Naive B cell (primary cell): ENCODE results near the gene ADAP2. TPM values are rescaled to one million over a fixed set of nuclear protein-coding genes. Genes with fewer than 3 reads are reported as not detected.
"Not testable (repeated sequence)": the region's sequence is repeated elsewhere in the genome, so short reads cannot be mapped to it uniquely, and the experiment has no call there.

Experiments
- ATAC-seq, 2 donors: fragments of 150-1000 bp; cut with Tn5 transposase; 2 replicates each; pipeline ENCODE4 v1.10.0; 2021; ENCODE audit warnings: low read depth in 2 of 2, mild to moderate bottlenecking in 2 of 2, moderate library complexity in 2 of 2
- DNase-seq: peaks from one replicate; pipeline ENCODE4 v3.0.0; 2022
- H3K27ac Mint-ChIP-seq, 6 donors: one replicate each; pipeline ENCODE4 v1.8.0; 2020 to 2022; ENCODE audit warnings: mild to moderate bottlenecking in 6 of 6, mixed read lengths in 6 of 6, moderate library complexity in 5 of 6, inconsistent platforms in 2 of 6
- H3K27me3 Mint-ChIP-seq, 3 donors: one replicate each; pipeline ENCODE4 v1.8.0; 2021 to 2022; ENCODE audit warnings: mixed read lengths in 3 of 3, mild to moderate bottlenecking in 1 of 3
- H3K36me3 Mint-ChIP-seq, 2 donors: one replicate each; pipeline ENCODE4 v1.8.0; 2020 to 2022; ENCODE audit warnings: mixed read lengths in 2 of 2, inconsistent platforms in 1 of 2, mild to moderate bottlenecking in 1 of 2
- H3K4me1 Mint-ChIP-seq, 3 donors: one replicate each; pipeline ENCODE4 v1.8.0; 2020 to 2022; ENCODE audit warnings: mixed read lengths in 3 of 3, inconsistent platforms in 1 of 3, mild to moderate bottlenecking in 1 of 3, moderate library complexity in 1 of 3
- H3K4me3 Mint-ChIP-seq, 8 donors: one replicate each; pipeline ENCODE4 v1.8.0; 2020 to 2022; ENCODE audit warnings: mild to moderate bottlenecking in 8 of 8, mixed read lengths in 8 of 8, moderate library complexity in 8 of 8, inconsistent platforms in 2 of 8
- H3K9me3 Mint-ChIP-seq, 7 donors: one replicate each; pipeline ENCODE4 v1.8.0; 2020 to 2022; ENCODE audit warnings: mixed read lengths in 7 of 7, mild to moderate bottlenecking in 5 of 7, inconsistent platforms in 2 of 7, moderate library complexity in 1 of 7
- polyA plus RNA-seq, 6 donors: library from polyadenylated mRNA; unstranded; fragments of 300-500 nt; fragmentation: Illumina TruSeq; gene quantifications; one replicate each; pipeline ENCODE4 v1.2.3, GENCODE V29; 2021; ENCODE audit warnings: low read depth in 6 of 6

The ADAP2 gene
- polyA plus RNA-seq, 6 donors from 2014 or later = 3.1 to 8.2 (median 5.4) TPM

DNA sequence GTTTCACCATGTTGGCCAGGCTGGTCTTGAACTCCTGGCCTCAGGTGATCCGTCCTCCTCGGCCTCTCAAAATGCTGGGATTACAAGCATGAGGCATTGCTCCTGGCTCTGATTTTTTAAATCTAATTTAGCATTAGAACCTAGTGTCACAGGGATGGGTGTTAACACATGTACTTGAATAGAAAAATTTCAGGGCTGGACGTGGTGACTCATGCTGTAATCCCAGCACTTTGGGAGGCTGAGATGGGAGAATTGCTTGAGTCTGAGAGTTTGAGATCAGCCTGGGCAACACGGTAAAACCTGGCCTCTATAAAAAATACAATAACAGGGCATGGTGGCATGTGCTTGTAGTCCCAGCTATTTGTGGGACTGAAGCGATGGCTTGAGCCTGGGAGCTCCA, 43.1 kb downstream of the ADAP2 start:
- H3K4me1 Mint-ChIP-seq = peaks cover 30 to 55% (median 50%) of the 10 kb centered on the region in 3 donors

DNA sequence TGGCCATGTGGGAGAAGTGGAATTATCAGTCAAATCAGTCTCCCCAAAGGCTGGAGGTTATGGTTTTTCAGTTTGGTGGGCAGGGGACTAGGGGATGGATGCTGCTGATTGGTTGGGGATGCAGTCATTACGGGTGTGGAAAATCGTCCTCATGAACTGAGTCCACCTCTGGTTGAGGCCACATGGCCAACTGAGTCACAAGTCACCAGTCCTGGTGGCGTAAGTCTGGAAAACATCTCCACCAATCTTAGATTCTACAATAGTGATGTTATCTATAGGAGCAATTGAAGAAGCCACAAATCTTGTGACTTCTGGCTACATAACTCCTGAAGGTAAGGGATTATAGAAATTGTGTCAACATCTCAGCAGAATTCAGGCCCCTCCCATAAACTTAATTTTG, 43.9 kb downstream of the ADAP2 start:
- H3K4me1 Mint-ChIP-seq = peaks cover 34 to 61% (median 52%) of the 10 kb centered on the region in 3 donors
- H3K27me3 Mint-ChIP-seq = no peaks in the 10 kb centered on the region
- DNase-seq = no peak
- no peak for ATAC-seq
- peak overlapping the region in 2 of 6 donors; percentile 43 to 60 for H3K27ac Mint-ChIP-seq
- H3K9me3 Mint-ChIP-seq = no peaks in the 10 kb centered on the region
- peak overlapping the region in 1 of 8 donors; percentile 54 for H3K4me3 Mint-ChIP-seq
- H3K36me3 Mint-ChIP-seq = no peaks in the 10 kb centered on the region

More for the DNA sequence above, 43.1 kb downstream of the ADAP2 start:
- ATAC-seq = no peak
- Mint-ChIP-seq H3K27me3 (no peaks in the 10 kb centered on the region), H3K36me3 (no peaks in the 10 kb centered on the region), H3K4me3 (no peak overlapping the region), H3K9me3 (no peaks in the 10 kb centered on the region), H3K27ac (no peak overlapping the region)
- DNase-seq = no peak

DNA sequence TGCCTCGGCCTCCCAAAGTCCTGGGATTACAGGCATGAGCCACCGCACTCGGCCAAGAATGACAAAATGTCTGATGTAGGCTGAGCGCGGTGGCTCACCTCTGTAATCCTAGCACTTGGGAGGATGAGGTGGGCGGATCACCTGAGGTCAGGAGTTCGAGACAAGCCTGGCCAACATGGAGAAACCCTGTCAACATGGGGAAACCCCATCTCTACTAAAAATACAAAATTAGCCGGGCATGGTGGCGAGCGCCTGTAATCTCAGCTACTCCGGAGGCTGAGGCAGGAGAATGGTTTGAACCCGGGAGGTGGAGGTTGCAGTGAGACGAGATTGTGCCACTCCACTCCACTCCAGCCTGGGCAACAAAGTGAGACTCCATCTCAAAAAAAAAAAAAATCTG, 46.2 kb downstream of the ADAP2 start:
- H3K27me3 Mint-ChIP-seq, H3K36me3 Mint-ChIP-seq, DNase-seq, ATAC-seq, H3K9me3 Mint-ChIP-seq: not testable (repeated sequence)
- Mint-ChIP-seq H3K27ac (peak overlapping the region in 3 of 6 donors; percentile 6 to 99 (median 97)), H3K4me3 (peak overlapping the region; percentile 95 to 100 (median 98)), H3K4me1 (peaks cover 33 to 58% (median 46%) of the 10 kb centered on the region in 3 donors)

DNA sequence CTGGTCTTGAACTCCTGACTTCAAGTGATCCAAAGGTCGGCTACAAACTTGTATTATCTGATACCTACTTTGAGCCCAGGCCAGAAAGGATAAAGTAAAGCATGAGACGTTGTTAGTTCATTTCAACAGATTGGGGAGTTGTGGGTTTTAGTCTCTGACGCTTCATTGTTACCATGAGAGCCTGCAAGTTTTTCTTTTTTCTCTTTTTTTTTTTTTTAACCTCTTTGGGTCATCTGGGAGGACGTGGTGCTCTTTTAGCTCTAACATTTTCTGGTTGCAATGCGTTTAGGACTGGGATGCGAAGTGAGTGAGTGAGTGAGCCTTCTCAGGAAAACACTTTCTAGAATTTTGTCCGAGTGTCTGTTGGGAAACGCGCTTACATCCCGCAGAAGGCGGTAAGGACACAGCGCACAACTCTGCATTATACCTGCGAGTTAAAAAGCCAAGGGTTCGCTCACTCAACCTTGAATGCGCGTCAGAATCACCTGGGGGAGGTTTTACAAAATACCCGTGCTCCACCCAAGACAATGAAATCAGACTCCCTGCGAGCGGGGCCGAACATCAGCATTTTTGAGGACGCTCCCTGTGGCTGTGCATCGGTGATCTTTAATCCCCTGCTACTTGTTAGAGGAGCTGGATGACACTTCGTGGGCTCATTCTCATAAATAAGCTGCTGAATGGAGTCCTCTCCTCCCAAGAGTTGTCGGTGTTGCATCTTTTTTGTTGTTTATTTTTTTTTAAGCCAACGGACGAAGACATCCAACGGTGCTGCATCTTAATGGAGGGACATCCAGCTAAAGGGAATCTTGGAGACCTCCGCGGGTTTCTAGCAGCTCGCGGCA, 48.5 kb downstream of the ADAP2 start:
- peaks cover 35 to 64% (median 62%) of the 10 kb centered on the region in 3 donors for H3K4me1 Mint-ChIP-seq
- peak overlapping the region; percentile 93 to 100 (median 96) for H3K4me3 Mint-ChIP-seq
- peak; percentile 75 for DNase-seq
- H3K27ac Mint-ChIP-seq = peak overlapping the region; percentile 97 to 99 (median 98)
- peaks cover 0 to 1% of the 10 kb centered on the region in 2 donors for H3K36me3 Mint-ChIP-seq
- no peaks in the 10 kb centered on the region for H3K27me3 Mint-ChIP-seq
- peak; percentile 59 to 63 for ATAC-seq
- H3K9me3 Mint-ChIP-seq = peaks cover 0 to 2% (median 0%) of the 10 kb centered on the region in 7 donors

DNA sequence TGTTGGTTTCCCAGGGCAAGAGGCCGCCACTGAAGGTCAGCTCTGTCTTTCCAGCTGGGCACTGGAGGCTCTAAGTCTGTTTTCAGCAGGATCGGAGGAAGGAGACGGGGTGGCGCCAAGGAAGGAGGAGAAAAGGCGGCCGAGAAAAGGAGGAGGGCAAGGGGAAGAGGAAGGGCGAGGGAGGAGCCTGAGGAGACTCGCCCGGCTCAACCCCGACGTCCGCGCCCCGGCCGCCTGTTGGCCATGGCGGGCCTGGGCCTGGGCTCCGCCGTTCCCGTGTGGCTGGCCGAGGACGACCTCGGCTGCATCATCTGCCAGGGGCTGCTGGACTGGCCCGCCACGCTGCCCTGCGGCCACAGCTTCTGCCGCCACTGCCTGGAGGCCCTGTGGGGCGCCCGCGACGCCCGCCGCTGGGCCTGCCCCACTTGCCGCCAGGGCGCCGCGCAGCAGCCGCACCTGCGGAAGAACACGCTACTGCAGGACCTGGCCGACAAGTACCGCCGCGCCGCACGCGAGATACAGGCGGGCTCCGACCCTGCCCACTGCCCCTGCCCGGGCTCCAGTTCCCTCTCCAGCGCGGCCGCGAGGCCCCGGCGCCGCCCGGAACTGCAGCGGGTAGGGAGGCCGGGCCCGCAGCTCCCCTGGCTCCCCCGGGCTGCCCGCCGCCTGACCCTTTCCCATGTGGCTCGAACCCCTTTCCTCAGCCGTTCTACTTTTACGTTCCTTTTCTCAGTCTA, 49.3 kb downstream of the ADAP2 start, which contains the start of gene RNF135:
RNF135 (plus strand) TSS at position 209 of the 737 bp plus-strand sequence; CDS start at position 244, 35 bp downstream.
- H3K36me3 Mint-ChIP-seq = peaks cover 0 to 6% of the 10 kb centered on the region in 2 donors
- H3K27me3 Mint-ChIP-seq = no peaks in the 10 kb centered on the region
- H3K27ac Mint-ChIP-seq = peak within 1 kb of the TSS; percentile 97 to 99 (median 98)
- ATAC-seq = peak; percentile 68 to 72
- H3K9me3 Mint-ChIP-seq = peaks cover 0 to 2% (median 0%) of the 10 kb centered on the region in 7 donors
- peaks cover 33 to 70% (median 63%) of the 10 kb centered on the region in 3 donors for H3K4me1 Mint-ChIP-seq
- DNase-seq = peak; percentile 76
- peak within 1 kb of the TSS; percentile 95 to 100 (median 97) for H3K4me3 Mint-ChIP-seq

DNA sequence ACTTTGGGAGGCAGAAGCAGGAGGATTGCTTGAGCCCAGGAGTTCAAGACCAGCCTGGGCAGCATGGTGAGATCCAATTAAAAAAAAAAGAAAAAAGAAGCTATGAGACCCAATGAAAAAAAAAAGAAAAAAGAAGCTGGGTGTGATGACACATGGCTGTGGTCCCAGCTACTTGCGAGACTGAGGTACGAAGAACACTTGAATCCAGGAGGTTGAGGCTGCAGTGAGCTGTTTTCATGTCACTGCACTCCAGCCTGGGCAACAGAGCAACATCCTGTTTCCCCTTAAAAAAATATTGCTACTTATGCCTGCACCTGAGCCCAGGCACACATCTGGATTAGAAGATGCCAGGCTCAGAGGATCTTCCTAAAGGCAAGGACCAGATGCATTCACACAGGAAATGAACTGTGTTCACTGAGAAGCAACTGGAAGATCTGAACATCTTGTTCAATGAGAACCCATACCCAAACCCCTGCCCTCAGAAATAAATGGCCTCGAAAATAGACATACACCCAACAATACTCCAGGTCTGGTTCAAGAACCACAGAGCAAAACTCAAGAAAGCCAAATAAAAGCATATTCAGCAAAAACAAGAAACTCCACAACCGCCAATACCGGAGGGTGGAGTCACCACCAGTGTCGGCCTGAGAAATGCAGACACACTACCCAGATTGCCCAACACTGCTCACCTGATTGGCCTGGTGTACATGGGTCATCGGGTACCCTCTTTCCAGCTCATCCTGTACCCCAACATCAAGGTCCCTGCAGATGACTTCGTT, 53.5 kb downstream of the ADAP2 start:
- peaks cover 5 to 13% of the 10 kb centered on the region in 2 donors for H3K36me3 Mint-ChIP-seq
- H3K27me3 Mint-ChIP-seq = no peaks in the 10 kb centered on the region
- no peak for DNase-seq
- peaks cover 0 to 5% (median 0%) of the 10 kb centered on the region in 7 donors for H3K9me3 Mint-ChIP-seq
- H3K4me3 Mint-ChIP-seq = no peak overlapping the region
- H3K4me1 Mint-ChIP-seq = peaks cover 27 to 58% (median 52%) of the 10 kb centered on the region in 3 donors
- peak overlapping the region in 3 of 6 donors; percentile 63 to 72 (median 67) for H3K27ac Mint-ChIP-seq
- ATAC-seq = no peak

DNA sequence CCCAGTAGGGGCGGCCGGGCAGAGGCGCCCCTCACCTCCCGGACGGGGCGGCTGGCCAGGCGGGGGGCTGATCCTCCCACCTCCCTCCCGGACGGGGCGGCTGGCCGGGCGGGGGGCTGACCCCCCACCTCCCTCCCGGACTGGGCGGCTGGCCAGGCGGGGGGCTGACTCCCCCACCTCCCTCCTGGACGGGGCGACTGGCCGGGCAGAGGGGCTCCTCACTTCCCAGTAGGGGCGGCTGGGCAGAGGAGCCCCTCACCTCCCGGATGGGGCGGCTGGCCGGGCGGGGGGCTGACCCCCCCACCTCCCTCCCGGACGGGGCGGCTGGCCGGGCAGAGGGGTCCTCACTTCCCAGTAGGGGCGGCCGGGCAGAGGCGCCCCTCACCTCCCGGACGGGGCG, 58.2 kb downstream of the ADAP2 start:
- H3K27me3 Mint-ChIP-seq = not testable (repeated sequence)

DNA sequence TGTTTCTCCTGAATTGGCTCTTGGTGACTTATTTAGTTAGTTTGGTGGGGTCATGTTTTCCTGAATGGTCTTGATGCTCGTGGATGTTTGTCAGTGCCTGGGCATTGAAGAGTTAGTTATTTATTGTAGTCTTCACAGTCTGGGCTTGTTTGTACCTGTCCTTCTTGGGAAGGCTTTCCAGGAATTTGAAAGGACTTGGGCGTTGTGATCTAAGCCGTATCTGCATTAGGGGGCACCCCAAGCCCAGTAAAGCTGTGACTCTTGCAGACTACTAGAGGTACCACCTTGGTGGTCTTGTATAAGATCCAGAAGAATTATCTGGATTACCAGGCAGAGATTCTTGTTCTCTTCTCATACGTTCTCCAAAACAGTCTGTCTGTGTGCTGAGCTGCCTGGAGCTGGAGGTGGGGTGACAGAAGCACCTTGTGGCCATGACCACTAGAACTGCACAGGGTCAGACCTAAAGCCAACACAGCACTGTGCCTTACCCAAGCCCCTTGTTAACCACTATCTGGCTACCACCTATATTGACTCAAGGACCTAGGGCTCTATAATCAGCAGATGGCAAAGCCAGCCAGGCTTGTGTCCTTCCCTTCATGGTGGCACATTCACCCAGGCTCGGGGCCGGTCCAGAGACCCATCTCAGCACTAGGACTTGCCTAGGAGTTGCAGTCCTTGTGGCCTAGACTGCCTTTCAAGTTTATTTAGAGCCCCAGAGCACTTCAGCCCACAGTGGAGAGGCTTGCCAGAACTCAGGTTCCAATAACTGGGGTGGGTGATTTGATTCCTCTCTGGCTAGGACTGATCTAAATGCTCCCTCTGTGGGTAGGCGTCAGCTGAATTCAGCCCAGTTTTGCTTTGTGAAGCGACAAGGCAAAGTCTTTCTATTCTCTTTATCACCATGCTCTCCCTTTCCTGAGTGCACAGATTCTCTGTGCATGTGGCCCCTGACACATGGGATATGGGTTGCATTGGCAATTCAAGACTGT, 60.1 kb downstream of the ADAP2 start:
- H3K36me3 Mint-ChIP-seq = peaks cover 10 to 19% of the 10 kb centered on the region in 2 donors
- peak overlapping the region in 1 of 8 donors; percentile 71 for H3K4me3 Mint-ChIP-seq
- ATAC-seq = peak in 1 of 2 donors; percentile 46
- no peaks in the 10 kb centered on the region for H3K27me3 Mint-ChIP-seq
- peaks cover 0 to 1% (median 0%) of the 10 kb centered on the region in 7 donors for H3K9me3 Mint-ChIP-seq
- peaks cover 16 to 40% (median 22%) of the 10 kb centered on the region in 3 donors for H3K4me1 Mint-ChIP-seq
- H3K27ac Mint-ChIP-seq = peak overlapping the region in 4 of 6 donors; percentile 29 to 93 (median 74)
- no peak for DNase-seq

More for the DNA sequence above, 58.2 kb downstream of the ADAP2 start:
- Mint-ChIP-seq H3K4me1 (peaks cover 24 to 45% (median 34%) of the 10 kb centered on the region in 3 donors), H3K36me3 (peaks cover 8 to 13% of the 10 kb centered on the region in 2 donors)
- not testable (repeated sequence) for H3K27ac Mint-ChIP-seq, DNase-seq, H3K9me3 Mint-ChIP-seq, H3K4me3 Mint-ChIP-seq, ATAC-seq

DNA sequence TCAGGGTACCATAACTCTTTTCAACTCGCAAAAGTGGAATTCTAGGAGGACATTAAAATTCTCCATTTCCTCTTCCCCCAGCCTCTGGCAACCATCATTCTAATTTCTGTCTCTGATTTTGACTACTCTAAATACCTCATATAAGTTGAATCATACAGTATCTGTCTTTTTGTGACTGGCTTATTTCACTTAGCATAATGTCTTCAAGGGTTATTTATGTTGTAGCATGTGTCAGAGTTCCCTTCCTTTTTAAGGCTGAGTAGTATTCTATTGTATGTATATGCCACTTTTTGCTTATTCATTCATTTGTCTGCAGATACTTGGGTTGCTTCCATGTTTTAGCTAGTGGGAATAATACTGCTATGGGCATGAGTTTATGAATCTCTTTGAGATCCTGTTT, 61.1 kb downstream of the ADAP2 start:
- H3K4me1 Mint-ChIP-seq = peaks cover 12 to 40% (median 20%) of the 10 kb centered on the region in 3 donors
- DNase-seq = no peak
- peaks cover 12 to 25% of the 10 kb centered on the region in 2 donors for H3K36me3 Mint-ChIP-seq
- H3K27me3 Mint-ChIP-seq = no peaks in the 10 kb centered on the region
- ATAC-seq = no peak
- H3K27ac Mint-ChIP-seq = no peak overlapping the region
- H3K4me3 Mint-ChIP-seq = no peak overlapping the region
- H3K9me3 Mint-ChIP-seq = no peaks in the 10 kb centered on the region

DNA sequence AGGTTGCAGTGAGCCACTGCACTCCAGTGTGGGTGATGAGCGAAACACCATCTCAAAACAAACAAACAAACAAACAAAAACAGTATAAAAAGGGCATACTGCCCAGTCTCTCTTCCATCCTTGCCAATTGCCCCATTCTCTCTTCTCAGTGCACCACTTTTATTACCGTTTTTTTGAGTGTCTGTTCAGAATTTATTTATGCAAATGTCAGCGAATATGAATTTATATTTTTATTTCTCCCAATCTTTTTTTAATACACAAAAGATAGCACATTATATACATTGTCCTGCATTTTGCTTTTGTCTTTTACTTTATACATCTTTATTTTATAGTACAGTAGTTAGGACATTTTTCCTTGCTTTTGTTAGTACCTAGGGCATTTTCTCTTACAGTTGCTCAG, 68.7 kb downstream of the ADAP2 start:
- peaks cover 10 to 21% of the 10 kb centered on the region in 2 donors for H3K36me3 Mint-ChIP-seq
- DNase-seq (no peak), ATAC-seq (no peak)
- no peak overlapping the region for H3K27ac Mint-ChIP-seq
- peaks cover 0 to 13% (median 0%) of the 10 kb centered on the region in 3 donors for H3K4me1 Mint-ChIP-seq
- no peaks in the 10 kb centered on the region for H3K27me3 Mint-ChIP-seq
- H3K9me3 Mint-ChIP-seq = no peaks in the 10 kb centered on the region
- H3K4me3 Mint-ChIP-seq = no peak overlapping the region

DNA sequence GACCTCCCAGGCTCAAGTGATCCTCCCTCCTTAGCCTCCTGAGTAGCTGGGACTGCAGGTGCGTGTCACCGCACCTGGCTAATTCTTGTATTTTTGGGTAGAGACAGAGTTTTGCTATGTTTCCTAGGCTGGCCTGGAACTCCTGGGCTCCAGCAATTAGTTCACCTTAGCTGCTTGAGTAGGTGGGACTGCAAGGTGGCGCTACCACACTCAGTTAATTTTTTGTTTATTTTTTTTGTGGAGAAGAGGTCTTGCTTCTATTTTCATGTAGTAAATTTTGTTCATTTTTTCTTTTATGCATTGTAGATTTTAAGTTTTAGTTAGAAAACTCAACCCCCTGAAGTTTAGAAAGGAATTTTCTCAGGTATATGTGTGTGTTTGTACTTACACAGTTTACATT, 70.8 kb downstream of the ADAP2 start:
- no peaks in the 10 kb centered on the region for H3K9me3 Mint-ChIP-seq
- no peaks in the 10 kb centered on the region for H3K27me3 Mint-ChIP-seq
- no peaks in the 10 kb centered on the region for H3K4me1 Mint-ChIP-seq
- H3K4me3 Mint-ChIP-seq = no peak overlapping the region
- no peak for DNase-seq
- H3K36me3 Mint-ChIP-seq = peaks cover 14 to 15% of the 10 kb centered on the region in 2 donors
- no peak overlapping the region for H3K27ac Mint-ChIP-seq
- no peak for ATAC-seq

DNA sequence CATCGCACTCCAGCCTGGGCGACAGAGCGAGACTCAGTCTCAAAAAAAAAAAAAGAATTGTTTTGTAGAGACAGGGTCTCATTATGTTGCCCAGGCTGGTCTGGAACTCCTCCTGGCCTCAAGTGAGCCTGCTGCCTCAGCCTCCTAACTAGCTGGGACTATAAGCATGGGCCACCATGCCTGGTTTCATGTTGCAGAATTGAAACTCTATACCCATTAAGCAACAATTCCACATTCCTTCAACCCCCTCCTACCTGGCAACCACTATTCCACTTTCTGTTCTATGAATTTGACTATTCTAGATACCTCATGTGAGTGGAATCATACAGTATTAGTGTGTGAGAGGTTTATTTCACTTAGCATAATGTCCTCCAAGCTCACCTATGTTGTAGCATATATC, 73.6 kb downstream of the ADAP2 start:
- H3K27ac Mint-ChIP-seq = no peak overlapping the region
- H3K27me3 Mint-ChIP-seq = no peaks in the 10 kb centered on the region
- no peak overlapping the region for H3K4me3 Mint-ChIP-seq
- H3K36me3 Mint-ChIP-seq = peaks cover 13 to 19% of the 10 kb centered on the region in 2 donors
- DNase-seq = no peak
- H3K4me1 Mint-ChIP-seq = no peaks in the 10 kb centered on the region
- no peak for ATAC-seq
- no peaks in the 10 kb centered on the region for H3K9me3 Mint-ChIP-seq
